NB4 (cell line): ENCODE results near the gene PIP4K2A.

ENCODE experiments used
- CTCF ChIP-seq: IDR thresholded peaks from one replicate; pipeline ENCODE4 v1.5.1; 2012; ENCODE audit warnings: low read depth, low read length
- MAX ChIP-seq: IDR thresholded peaks from 2 replicates; pipeline ENCODE4 v1.6.1; 2011; ENCODE audit warnings: low read depth, low read length
- MYC ChIP-seq: IDR thresholded peaks from 2 replicates; pipeline ENCODE4 v1.6.1; 2011; ENCODE audit warnings: low read depth, low read length
- POLR2A ChIP-seq: IDR thresholded peaks from 2 replicates; pipeline ENCODE4 v1.6.1; 2011; ENCODE audit warnings: mild to moderate bottlenecking; ENCODE audit not compliant: insufficient read length; ENCODE audit errors: extremely low read depth

- TF ChIP-seq CTCF (no peak), POLR2A (no peak), MYC (no peak), MAX (no peak)
These were observed 177.8 kb downstream of the PIP4K2A start for GRCh38 chr10:22536620-22537019.
